B cell (primary cell): Measurements from ENCODE around the gene CEACAM16. TPM values are rescaled to one million over a fixed set of nuclear protein-coding genes. Genes with fewer than 3 reads are reported as not detected.

Experiments used
- ATAC-seq: fragments of 200-7000 bp; cut with Tn5 transposase; one replicate; pipeline ENCODE4 v1.10.0; 2021; ENCODE audit warnings: low read depth, mild to moderate bottlenecking, moderate number of reproducible peaks, moderate library complexity
- CTCF ChIA-PET: fragments of 350-600 bp; sonication (Branson Sonifier 250); formaldehyde crosslinking; loops from one replicate; lab custom pipeline; 2021; ENCODE audit warnings: antibody characterized with exemption, inconsistent platforms; lab: Charles Lee
- POLR2A ChIA-PET: fragments of 350-600 bp; sonication (Branson Sonifier 250); formaldehyde crosslinking; loops from one replicate; lab custom pipeline; 2021; ENCODE audit warnings: antibody characterized with exemption; lab: Charles Lee
- DNase-seq: peaks from one replicate; pipeline ENCODE4 v3.0.0; 2013
- H2AFZ ChIP-seq: 2 replicates; pipeline ENCODE4 v1.6.1; 2012; ENCODE audit warnings: mild to moderate bottlenecking, low read depth, low read length; ENCODE audit not compliant: insufficient read depth, poor library complexity, severe bottlenecking
- H3K27ac ChIP-seq, 2 donors: 1 replicate in 1 of 2; 2 replicates in 1 of 2; pipeline ENCODE4 v1.5.1; 2012 to 2013; ENCODE audit warnings: low read length in 2 of 2, mild to moderate bottlenecking in 2 of 2, moderate library complexity in 1 of 2
- H3K27me3 ChIP-seq, 4 experiments: fragments of 200-600 bp in 1 of 4; sonication (generic) in 1 of 4; replicated peaks in 1 of 4; 1 replicate in 2 of 4; 2 replicates in 2 of 4; pipeline versions ENCODE4 v1.6.1 to v1.7.0; 2013 to 2016; ENCODE audit warnings: low read length in 3 of 4, mild to moderate bottlenecking in 2 of 4, mixed read lengths in 1 of 4, moderate library complexity in 1 of 4; ENCODE audit not compliant: insufficient read depth in 4 of 4, control insufficient read depth in 3 of 4; ENCODE audit errors: control extremely low read depth in 1 of 4
- H3K36me3 ChIP-seq, 2 experiments: replicated peaks in 1 of 2; 1 replicate in 1 of 2; 2 replicates in 1 of 2; pipeline versions ENCODE4 v1.6.1 to v1.7.1; 2013; ENCODE audit warnings: low read length in 1 of 2; ENCODE audit not compliant: insufficient read depth in 2 of 2, control insufficient read depth in 1 of 2; ENCODE audit errors: control extremely low read depth in 1 of 2, extremely low read depth in 1 of 2
- H3K4me1 ChIP-seq, 2 donors: fragments of 200-600 bp in 1 of 2; sonication (generic) in 1 of 2; 1 replicate in 1 of 2; 2 replicates in 1 of 2; pipeline versions ENCODE4 v1.5.1 to v1.6.1; 2013 to 2017; ENCODE audit warnings: low read length in 2 of 2; ENCODE audit not compliant: control insufficient read depth in 2 of 2, insufficient read depth in 2 of 2
- H3K4me2 ChIP-seq: replicated peaks from 2 replicates; pipeline ENCODE3; 2012; ENCODE audit warnings: mild to moderate bottlenecking, low read depth, low read length; ENCODE audit not compliant: poor library complexity, severe bottlenecking
- H3K4me3 ChIP-seq, 5 experiments: fragments of 200-600 bp in 1 of 5; sonication (generic) in 1 of 5; 1 replicate in 3 of 5; 2 replicates in 2 of 5; pipeline versions ENCODE4 v1.5.1 to v1.7.0; 2011 to 2016; ENCODE audit warnings: low read length in 4 of 5, mild to moderate bottlenecking in 4 of 5, low read depth in 2 of 5, control low read depth in 1 of 5, moderate library complexity in 1 of 5; ENCODE audit not compliant: insufficient read depth in 1 of 5; ENCODE audit errors: control extremely low read depth in 1 of 5, extremely low read depth in 1 of 5
- H3K79me2 ChIP-seq: fragments of 200-600 bp; sonication (generic); one replicate; pipeline ENCODE4 v1.6.0; 2016; ENCODE audit warnings: low read length; ENCODE audit not compliant: control insufficient read depth, insufficient read depth
- H3K9ac ChIP-seq: fragments of 200-600 bp; sonication (generic); 2 replicates; pipeline ENCODE4 v1.6.1; 2017; ENCODE audit warnings: mild to moderate bottlenecking, low read length, moderate library complexity
- H3K9me3 ChIP-seq, 3 donors: one replicate each; pipeline versions ENCODE4 v1.6.1 to v1.7.1; 2013; ENCODE audit warnings: low read length in 2 of 3; ENCODE audit not compliant: control insufficient read depth in 2 of 3, insufficient read depth in 1 of 3; ENCODE audit errors: control extremely low read depth in 1 of 3
- H4K20me1 ChIP-seq: 2 replicates; pipeline ENCODE4 v1.6.0; 2012; ENCODE audit warnings: mild to moderate bottlenecking, low read length; ENCODE audit not compliant: insufficient read depth, control insufficient read depth, poor library complexity, severe bottlenecking
- H3K27ac Mint-ChIP-seq: one replicate; pipeline ENCODE4 v1.8.0; 2021; ENCODE audit warnings: mixed read lengths
- H3K27me3 Mint-ChIP-seq: one replicate; pipeline ENCODE4 v1.8.0; 2021; ENCODE audit warnings: mixed read lengths
- H3K4me1 Mint-ChIP-seq: one replicate; pipeline ENCODE4 v1.8.0; 2021; ENCODE audit warnings: mixed read lengths
- H3K4me3 Mint-ChIP-seq: one replicate; pipeline ENCODE4 v1.8.0; 2021; ENCODE audit warnings: mixed read lengths
- H3K9me3 Mint-ChIP-seq: one replicate; pipeline ENCODE4 v1.8.0; 2022; ENCODE audit warnings: mixed read lengths; ENCODE audit not compliant: insufficient read depth
- EZH2 ChIP-seq: IDR thresholded peaks from 2 replicates; pipeline ENCODE4 v1.6.1; 2012; ENCODE audit warnings: borderline replicate concordance, low read depth, mild to moderate bottlenecking, moderate library complexity, low read length; ENCODE audit not compliant: insufficient read depth, poor library complexity, severe bottlenecking
- WGBS: methylation state at CpG from one replicate; pipeline ENCODE4 v1.1.5; 2013; ENCODE audit warnings: missing lambda C conversion rate; ENCODE audit not compliant: insufficient coverage; 5-methylcytosine and 5-hydroxymethylcytosine counted together
- intact Hi-C: fragments of 100-400 bp; cut with micrococcal nuclease; formaldehyde crosslinking; loops from one replicate; pipeline ENCODE4 v1.10.0; 2022
- polyA plus RNA-seq: library from polyadenylated mRNA; depleted of rRNA; stranded (reverse); fragments of >200 nt; gene quantifications from 2 replicates; pipeline ENCODE4 v1.2.3, GENCODE V29; 2012
- total RNA-seq, 2 donors: library from RNA; stranded (reverse); fragments of 120-200 nt in 1 of 2; gene quantifications; 1 replicate in 1 of 2; 2 replicates in 1 of 2; pipeline versions ENCODE4 v1.2.3 to v1.2.4, GENCODE V29; 2013 to 2022
- TF ChIP-seq, protein P1 (sequence below): fragments of 200-600 bp; IDR thresholded peaks from one replicate; pipeline ENCODE4 v1.8.0; 2022; ENCODE audit warnings: antibody characterized with exemption, mild to moderate bottlenecking

Gene CEACAM16
- total and polyA plus RNA-seq, 2 donors (not counting 1 experiment from before 2014, with no cell fraction given): not detected

DNA sequence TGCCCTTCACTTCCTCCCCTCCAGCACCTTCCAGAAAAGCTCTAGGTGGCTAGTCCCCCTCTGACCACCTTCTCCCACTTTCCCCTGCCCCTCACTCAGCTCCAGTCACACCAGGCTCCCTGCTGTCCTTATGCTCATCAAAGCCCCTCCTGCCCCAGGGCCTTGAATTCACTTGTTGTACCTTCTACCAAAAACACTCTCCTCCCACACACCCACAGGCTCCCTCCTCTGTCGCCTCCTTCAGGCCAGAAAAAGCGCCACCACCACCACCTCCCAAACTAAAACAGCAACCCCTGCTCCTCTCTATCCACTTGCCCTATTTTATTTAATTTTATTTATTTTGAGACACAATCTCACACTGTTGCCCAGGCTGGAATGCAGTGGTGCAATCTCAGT is 4.8 kb upstream of the CEACAM16 start:
- 50% methylated on average over 1 of the region's 2 CpGs for WGBS
- no peak for DNase-seq
- H4K20me1 ChIP-seq: no peaks in the 10 kb centered on the region
- ChIA-PET POLR2A (no interaction called here), CTCF (interaction anchor here (2.0 kb wide), 1 partner anchor 76 kb away, joined by 5 read pairs; no protein-coding TSS in a partner anchor)
- ATAC-seq: no peak
- no peaks in the 10 kb centered on the region for H3K9me3 ChIP-seq
- H3K27ac ChIP-seq: no peak overlapping the region
- Mint-ChIP-seq H3K4me3 (no peak overlapping the region), H3K27me3 (peaks cover 26% of the 10 kb centered on the region), H3K4me1 (peaks cover 16% of the 10 kb centered on the region), H3K9me3 (no peaks in the 10 kb centered on the region), H3K27ac (peak overlapping the region; percentile 21)
- H2AFZ ChIP-seq: no peak overlapping the region
- H3K9ac ChIP-seq: no peak overlapping the region
- no peak overlapping the region for H3K4me2 ChIP-seq
- peaks cover 0 to 13% (median 4%) of the 10 kb centered on the region in 4 experiments for H3K27me3 ChIP-seq
- TF ChIP-seq, protein P1, sequence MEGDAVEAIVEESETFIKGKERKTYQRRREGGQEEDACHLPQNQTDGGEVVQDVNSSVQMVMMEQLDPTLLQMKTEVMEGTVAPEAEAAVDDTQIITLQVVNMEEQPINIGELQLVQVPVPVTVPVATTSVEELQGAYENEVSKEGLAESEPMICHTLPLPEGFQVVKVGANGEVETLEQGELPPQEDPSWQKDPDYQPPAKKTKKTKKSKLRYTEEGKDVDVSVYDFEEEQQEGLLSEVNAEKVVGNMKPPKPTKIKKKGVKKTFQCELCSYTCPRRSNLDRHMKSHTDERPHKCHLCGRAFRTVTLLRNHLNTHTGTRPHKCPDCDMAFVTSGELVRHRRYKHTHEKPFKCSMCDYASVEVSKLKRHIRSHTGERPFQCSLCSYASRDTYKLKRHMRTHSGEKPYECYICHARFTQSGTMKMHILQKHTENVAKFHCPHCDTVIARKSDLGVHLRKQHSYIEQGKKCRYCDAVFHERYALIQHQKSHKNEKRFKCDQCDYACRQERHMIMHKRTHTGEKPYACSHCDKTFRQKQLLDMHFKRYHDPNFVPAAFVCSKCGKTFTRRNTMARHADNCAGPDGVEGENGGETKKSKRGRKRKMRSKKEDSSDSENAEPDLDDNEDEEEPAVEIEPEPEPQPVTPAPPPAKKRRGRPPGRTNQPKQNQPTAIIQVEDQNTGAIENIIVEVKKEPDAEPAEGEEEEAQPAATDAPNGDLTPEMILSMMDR: no peak
- TF ChIP-seq EZH2: no peak
- peaks cover 15 to 23% of the 10 kb centered on the region in 2 donors for H3K4me1 ChIP-seq
- H3K36me3 ChIP-seq: no peaks in the 10 kb centered on the region
- intact Hi-C loops: no loop called here
- no peak overlapping the region for H3K4me3 ChIP-seq
- H3K79me2 ChIP-seq: no peaks in the 10 kb centered on the region

DNA sequence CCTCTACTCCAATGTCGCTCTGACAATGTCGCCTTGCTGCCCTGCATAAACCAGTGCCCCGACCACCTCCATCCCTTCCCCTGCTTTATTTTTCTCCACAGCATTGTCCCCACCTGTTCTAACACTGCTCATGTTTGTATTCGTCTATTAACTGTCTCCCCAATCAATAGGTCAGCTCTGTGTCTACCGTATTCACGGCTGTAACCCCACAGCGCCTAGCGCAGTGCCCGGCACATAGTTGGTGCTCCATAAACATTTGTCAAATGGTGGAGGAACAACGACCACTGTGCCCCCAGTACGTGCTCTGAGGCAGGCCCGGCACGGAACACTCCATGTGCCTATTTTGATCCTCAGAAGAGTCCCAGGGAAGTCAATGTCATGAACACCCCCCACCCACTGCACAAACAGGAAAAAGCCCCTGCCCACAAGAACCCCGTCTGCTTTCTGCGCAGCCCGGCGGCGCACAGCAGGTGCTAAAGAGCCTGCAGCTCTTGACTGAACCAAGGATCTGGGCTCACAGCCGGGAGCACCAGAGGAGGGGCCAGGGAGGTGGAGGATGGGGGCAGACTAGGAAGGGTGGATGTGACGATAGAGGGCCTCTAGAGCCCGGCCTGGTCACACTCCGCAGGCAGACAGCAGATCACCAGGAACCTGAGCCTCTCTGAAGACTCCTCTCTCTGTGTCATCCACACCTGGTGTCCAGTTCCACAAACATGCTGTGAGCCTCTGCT is 1.8 kb upstream of the CEACAM16 start:
- Histone ChIP-seq H3K36me3 (no peaks in the 10 kb centered on the region), H3K9me3 (no peaks in the 10 kb centered on the region), H3K27ac (no peak overlapping the region), H4K20me1 (no peaks in the 10 kb centered on the region), H3K9ac (no peak overlapping the region), H3K27me3 (peaks cover 0 to 13% (median 4%) of the 10 kb centered on the region in 4 experiments), H3K79me2 (no peaks in the 10 kb centered on the region), H3K4me1 (peaks cover 7% of the 10 kb centered on the region in 2 donors), H3K4me3 (no peak overlapping the region), H2AFZ (no peak overlapping the region), H3K4me2 (no peak overlapping the region)
- no peaks in the 10 kb centered on the region for H3K9me3 Mint-ChIP-seq
- POLR2A ChIA-PET: no interaction called here
- CTCF ChIA-PET: no interaction called here
- H3K4me3 Mint-ChIP-seq: no peak overlapping the region
- 43% methylated on average over 22 of the region's 22 CpGs for WGBS
- ATAC-seq: no peak
- TF ChIP-seq EZH2: no peak
- TF ChIP-seq, protein P1: no peak
- no peak overlapping the region for H3K27ac Mint-ChIP-seq
- no peak for DNase-seq
- peaks cover 9% of the 10 kb centered on the region for H3K4me1 Mint-ChIP-seq
- peaks cover 25% of the 10 kb centered on the region for H3K27me3 Mint-ChIP-seq
- intact Hi-C loops: no loop called here
